CD4-positive, alpha-beta T cell treated with Interleukin-4 for 4 hours (primary cell): Measurements from ENCODE around the gene FRMD1.

Experiments
- DNase-seq: peaks from one replicate; pipeline ENCODE4 v3.0.0-alpha.2; 2020

Gene FRMD1

GRCh38 chr6:168110437-168110836 lies 31.4 kb upstream of the FRMD1 start:
- no peak for DNase-seq

- DNase-seq = no peak
Observed at GRCh38 chr6:168109171-168109570, 30.2 kb upstream of the FRMD1 start.

- no peak for DNase-seq
Observed at GRCh38 chr6:168107191-168107983, 28.4 kb upstream of the FRMD1 start.

GRCh38 chr6:168106633-168107005 lies 27.6 kb upstream of the FRMD1 start:
- no peak for DNase-seq

- DNase-seq = no peak
Observed at GRCh38 chr6:168105813-168106632, 27.0 kb upstream of the FRMD1 start.

- DNase-seq = no peak
Observed at GRCh38 chr6:168104636-168105035, 25.6 kb upstream of the FRMD1 start.

- no peak for DNase-seq
Observed at GRCh38 chr6:168103050-168103830, 24.2 kb upstream of the FRMD1 start.

- DNase-seq = no peak
Observed at GRCh38 chr6:168102315-168102985, 23.4 kb upstream of the FRMD1 start.

- no peak for DNase-seq
Observed at GRCh38 chr6:168101590-168102314, 22.7 kb upstream of the FRMD1 start.

GRCh38 chr6:168100803-168101589 lies 22.0 kb upstream of the FRMD1 start:
- DNase-seq = no peak

- DNase-seq = no peak
Observed at GRCh38 chr6:168100011-168100802, 21.2 kb upstream of the FRMD1 start.

- no peak for DNase-seq
Observed at GRCh38 chr6:168099201-168100010, 20.4 kb upstream of the FRMD1 start.

- DNase-seq = no peak
Observed at GRCh38 chr6:168098431-168098861, 19.4 kb upstream of the FRMD1 start.

- DNase-seq = no peak
Observed at GRCh38 chr6:168097621-168098430, 18.8 kb upstream of the FRMD1 start.

GRCh38 chr6:168097221-168097620 lies 18.2 kb upstream of the FRMD1 start:
- DNase-seq = no peak

- DNase-seq = no peak
Observed at GRCh38 chr6:168096271-168096764, 17.3 kb upstream of the FRMD1 start.

GRCh38 chr6:168095716-168096250 lies 16.8 kb upstream of the FRMD1 start:
- no peak for DNase-seq

GRCh38 chr6:168095171-168095691 lies 16.2 kb upstream of the FRMD1 start:
- no peak for DNase-seq
